GM21723 (cell line): ENCODE results near the gene FZD10.

Experiments used
- ATAC-seq: cut with Tn5 transposase; IDR thresholded peaks from one replicate; pipeline ENCODE4 v1.9.1; 2021; ENCODE audit warnings: mild to moderate bottlenecking, moderate library complexity; ENCODE audit not compliant: unreplicated experiment

The FZD10 gene

DNA sequence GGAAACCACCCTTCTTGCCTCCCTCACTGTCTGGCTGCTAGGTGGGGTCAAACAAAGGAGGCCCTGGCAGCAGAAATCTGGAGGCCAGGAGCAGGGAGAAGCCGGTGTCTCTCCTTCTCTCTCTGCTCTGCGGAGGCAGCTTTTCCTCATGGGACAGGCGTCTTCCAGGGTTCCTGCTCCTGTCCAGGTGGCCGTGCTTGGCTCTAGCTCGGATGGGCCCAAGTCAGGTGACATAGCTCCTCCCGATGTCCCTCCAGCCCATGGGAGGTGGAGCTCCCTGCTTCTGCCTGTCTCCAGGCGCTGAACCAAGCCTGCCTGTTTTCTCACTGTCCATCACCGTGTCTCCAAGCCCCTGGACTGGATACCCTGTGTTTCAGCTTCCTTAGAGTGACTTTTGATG, 30.5 kb upstream of the FZD10 start:
- no peak for ATAC-seq

DNA sequence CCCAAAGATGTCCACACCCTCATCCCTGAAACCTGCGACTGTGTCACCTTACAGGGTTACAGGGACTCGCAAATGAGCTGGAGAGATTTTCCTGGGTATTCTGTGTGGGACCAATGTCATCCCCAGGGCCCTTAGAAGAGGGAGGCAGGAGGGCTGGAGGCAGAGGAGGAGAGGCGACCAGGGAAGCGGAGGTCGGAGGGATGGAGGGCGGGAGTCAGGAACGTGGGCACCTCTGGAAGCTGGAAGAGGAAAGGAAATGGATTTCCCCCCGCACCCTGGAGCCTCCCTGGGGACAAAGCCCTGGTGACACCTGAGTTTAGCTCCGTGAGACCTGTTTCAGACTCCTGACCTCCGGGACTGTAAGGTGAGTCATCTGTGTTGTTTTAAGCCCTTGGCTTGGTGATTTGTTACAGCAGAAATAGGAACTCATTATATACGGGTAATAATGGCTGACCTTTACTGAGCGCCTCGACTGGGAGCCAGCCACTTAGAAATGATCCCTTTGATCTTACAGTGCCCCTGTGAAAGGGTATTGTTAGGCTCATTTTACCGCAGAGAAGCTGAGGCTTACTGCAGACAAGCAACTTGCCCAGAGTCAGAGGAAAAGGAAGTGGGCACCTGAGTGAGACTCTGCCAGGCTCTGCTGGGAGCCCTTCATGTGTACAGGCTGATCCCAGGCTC, 29.3 kb upstream of the FZD10 start:
- ATAC-seq: no peak

DNA sequence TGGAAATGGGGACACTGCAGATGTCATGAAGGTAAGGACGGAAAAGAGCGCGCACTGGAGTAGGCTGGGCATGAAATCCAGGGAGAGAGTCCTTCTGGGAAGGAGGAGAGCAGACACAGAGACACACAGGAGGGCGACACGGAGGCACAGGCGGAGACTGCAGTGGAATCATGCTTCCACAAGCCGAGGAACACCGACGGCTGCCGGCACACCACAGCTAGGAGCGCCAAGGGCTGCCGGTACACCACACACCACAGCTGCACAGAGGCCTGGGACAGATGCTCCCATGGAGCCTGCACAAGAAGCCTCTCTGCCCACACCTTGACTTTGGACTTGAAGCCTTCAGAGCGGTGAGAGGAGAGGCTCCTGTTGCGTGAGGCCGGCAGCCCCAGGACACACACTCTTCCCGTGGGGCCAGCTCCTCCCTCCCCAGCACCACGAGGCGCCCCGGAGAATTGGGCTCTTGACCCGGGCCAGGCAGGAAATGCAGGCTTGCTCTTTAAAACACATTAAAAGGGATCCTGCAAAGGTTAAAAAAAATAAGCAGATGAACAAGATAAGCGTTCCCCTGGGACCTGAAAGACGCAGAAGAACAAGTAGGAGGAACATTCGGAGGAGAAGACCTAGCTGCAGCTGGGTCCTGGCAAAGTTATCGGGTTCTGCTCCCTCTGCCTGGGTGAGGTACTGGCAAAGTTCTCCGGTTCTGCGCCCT, 28.3 kb upstream of the FZD10 start:
- ATAC-seq: no peak

DNA sequence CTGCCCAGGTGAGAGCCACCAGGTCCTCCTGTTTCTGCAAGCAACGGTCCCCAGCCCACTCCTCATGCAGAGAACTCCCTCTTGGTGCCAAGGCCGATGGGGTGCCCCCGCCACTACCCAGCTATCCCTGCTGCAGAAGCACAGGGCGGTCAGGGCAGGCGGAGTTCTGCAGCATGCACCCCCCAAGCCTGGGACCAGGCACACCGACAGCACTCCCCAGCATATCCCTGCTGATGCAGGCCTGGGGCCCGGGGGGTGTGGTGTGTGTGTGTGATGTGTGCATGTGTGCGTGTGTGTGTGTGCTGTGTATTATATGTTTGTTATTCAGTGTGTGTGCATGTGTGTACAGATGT, 27.7 kb upstream of the FZD10 start:
- no peak for ATAC-seq

DNA sequence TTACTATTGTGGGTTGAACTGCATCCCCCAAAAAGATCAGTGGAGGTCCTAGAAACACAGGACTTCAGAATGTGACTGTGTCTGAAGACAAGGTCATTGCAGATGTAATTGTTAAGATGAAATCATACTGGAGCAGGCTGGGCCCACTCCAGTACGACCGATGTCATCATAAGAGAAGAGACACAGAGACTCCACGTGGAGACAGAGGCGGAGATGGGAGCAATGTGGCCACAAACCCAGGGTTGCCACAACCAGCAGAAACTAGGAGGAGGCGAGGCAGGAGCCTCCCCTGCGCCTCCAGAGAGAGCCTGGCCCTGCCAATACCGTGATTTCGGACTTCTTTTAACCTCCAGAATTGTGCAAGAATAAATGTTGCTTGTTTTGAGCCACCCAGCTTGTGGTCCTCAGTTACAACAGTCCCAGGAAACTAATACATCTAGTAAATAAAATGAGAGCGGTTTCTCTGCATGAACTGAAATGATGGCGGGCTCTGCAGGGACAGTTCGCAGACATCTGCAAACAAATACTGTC, 25.7 kb upstream of the FZD10 start:
- ATAC-seq: no peak

DNA sequence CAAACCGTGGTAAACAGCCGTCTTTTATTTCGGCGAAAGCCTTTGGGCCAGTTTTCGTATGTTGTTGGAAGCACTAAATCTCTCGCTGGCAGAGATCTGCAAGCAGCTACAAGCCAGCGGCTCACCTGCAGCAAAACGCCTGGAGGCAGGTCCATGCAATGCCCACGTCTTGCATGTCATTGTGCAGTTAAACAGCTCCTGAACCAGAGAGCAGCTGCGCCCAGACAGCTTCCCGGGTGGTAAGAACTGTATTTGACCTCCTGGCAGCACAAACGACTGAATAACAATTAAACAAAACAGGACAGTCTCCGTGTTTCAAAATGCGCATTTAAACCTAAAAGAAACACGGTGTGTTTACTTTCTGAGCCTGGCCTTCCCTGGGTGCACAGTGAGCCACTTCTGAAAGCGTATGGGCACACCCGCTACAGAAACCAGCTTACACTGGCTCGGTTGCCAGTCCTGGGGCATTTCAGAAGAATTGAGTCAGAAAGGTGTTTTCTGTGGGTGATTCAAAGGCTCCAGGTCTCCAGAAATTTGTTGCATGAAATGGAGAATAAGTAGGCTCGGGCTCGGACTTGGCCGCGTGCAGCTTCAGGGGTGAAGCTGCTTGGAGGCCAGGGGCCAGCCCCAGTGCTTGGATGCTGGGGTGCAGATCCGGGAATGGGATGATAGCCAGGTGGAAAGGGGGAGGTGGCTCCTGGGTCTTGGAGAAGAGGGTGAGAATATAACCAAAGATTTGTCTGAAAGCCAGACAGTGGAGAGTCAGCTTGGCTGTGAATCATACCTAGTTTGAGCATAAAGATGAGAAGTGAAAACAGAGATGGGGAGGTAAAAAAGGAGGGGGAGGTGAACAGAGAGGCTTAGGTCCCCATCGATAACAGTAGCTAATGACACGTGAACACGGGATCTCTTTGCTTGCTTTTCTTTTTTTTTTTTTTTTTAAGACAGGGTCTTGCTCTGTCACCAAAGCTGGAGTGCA, 24.9 kb upstream of the FZD10 start:
- no peak for ATAC-seq

DNA sequence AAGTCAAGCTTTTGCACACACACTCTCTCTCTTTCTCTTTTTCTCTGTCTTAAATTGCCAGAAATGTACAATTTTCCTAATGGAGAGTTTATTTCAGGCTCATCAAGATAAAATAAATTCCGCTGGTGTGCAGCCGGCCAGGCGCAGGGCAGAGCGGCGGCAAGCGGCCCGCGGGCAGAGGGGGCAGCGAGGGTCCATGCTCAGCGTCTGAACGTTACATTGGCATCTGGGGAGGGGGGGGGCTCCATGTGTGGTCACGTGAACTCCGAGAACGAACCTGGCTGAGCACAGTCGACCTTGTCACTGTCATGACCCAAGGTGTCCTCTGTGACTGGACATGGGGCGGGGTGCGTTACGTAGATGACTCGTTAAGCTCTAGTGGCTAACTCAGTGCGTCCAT, 23.8 kb upstream of the FZD10 start:
- ATAC-seq: no peak

DNA sequence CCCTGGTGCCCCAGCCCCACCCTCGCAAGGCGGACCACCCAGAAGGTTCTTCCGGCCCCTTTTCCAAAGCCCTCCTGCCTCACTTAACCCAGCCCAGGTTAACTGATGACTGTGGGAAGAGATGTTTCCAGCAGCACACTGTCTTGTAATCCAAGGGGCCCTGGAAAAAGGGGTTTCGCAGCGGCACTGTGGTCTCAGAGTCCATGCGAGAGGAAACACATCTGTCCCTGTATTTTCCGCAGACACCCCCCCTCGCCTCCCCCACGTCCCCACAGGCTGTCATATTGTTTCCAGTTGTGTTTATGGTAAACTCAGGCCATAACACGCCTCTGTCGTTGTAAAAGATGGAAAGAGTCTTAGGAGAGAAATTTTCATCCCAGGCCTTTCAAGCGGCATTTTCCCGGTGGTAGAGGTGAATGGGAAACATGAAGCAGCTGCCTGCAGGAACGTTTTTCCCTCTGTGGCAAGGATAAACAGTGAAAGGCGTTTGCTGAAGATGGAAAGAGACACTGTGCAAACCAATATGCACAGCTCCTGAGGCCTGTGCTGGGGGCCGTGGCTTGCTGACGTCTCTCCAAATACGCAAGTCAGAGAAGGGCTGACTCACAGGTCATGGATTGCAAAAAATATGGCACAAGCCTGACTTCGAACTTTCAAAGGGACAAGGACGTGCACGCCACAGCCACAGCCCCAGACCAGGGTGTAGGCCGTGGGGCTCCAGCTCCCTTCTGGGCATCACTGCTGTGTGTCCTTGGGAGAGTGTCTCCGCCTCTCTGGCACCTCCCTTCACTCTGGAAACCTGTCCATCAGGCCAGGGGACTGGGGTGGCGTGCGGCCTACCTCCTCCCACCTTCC, 22.5 kb upstream of the FZD10 start:
- no peak for ATAC-seq

DNA sequence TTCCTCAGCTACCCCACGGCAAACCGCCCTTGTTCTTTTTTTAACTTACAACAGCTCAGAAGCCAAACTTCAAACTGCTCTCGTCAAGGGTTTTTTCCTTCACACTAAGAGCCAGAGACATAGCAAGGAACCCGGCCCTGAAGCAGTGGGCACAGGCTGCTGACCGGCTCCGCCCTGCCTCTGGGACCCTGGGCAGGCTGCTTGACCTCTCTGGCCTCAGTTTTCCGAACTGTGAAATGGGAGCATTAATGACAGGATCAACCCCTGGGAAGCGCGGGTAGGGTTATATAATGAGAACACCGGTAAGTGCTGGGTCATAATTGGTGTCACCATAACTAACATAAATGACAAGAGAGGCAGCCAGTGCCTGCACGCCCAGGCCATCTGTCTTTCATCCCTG, 21.2 kb upstream of the FZD10 start:
- no peak for ATAC-seq

DNA sequence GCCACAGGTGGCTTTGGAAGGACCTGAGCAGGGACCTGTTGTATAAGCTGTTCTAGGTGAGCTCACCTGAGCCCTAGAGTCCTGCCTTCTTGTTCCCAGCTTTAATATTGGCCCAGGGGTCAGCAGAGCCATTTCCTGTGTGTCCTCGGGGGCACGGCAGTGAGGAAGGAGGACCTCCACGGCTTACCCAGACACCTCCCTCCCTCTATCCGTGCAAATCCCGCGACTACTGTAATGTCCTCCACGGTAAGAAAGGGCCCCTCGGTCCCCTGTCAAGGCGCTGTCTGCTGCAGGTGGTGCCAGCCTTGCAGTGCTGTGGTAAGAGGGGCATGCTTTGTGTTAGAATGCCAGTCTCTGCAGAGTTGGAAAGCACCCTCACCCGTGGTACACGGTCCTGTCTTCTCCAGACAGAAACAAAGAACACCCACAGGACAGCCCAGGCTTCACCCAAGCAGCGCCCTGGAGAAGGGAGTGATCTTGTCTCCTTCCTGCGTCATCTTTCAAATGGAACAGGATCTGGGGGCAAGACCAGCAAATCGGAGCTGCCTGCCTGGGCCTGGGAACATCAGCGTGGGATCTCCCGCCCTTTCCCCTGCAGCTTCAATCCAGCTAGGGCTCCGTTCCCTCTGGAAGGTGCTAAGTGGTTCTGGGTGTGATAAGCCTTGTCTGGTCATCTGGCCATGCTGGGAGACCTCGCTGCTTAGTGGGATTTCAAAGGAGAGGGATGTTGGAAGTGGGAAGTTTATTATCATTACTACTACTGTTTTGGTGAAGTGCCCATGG, 20.2 kb upstream of the FZD10 start:
- no peak for ATAC-seq

DNA sequence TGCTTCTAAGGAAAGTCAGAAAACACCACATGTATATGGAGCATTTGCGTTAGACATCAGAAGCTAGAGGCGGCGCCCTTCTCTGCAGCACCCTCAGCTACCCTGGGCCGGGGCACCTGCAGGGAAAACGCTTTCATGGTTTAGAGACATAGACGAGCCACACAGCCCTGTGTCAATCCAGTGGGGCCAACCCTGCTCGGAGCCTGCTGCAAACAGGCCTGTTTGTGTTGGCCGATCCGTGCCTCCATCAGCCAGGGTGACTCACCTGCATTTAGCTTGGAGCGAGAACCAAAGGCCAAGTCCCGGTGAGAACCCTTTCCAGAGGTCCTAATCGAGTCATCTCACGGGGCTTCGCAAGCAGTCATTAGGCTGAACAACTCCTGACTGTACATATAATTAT, 19.5 kb upstream of the FZD10 start:
- ATAC-seq: no peak

DNA sequence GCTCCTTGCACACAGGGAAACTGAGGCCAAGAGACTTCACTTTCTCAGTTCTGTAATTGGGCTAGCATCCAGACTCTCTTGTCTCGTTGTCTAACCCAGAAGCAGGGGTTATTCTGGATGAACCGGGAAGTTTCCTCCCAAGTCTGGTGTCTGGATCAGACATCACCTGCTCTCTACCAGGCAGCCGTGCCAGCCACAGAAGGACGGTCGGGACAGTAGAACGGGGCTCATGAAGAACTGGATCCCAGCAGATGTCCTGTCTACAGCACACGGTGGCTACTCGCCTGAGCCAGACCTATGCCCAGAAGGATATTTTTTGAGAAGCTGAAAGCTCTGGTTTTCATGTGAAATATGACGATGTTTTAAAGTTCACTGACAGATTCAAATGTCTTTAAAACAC, 19.1 kb upstream of the FZD10 start:
- no peak for ATAC-seq

DNA sequence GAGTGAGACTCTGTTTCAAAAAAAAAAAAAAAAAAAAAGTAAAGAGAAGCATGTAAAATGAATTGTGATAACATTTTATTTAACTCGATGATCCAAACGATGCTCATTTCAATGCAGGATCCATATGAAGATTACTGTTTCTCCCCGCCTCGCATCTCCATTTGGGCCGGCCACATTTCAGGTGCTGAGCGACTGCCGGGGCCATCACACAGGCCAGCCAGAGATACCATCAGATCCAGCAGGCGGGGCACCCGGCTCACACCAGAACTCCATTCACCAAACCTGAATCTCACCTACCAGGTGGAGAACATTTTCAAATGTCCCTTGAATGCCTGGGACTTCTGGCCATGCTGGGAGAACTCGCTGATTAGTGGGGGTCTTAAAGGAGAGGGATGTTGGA, 18.0 kb upstream of the FZD10 start:
- no peak for ATAC-seq

DNA sequence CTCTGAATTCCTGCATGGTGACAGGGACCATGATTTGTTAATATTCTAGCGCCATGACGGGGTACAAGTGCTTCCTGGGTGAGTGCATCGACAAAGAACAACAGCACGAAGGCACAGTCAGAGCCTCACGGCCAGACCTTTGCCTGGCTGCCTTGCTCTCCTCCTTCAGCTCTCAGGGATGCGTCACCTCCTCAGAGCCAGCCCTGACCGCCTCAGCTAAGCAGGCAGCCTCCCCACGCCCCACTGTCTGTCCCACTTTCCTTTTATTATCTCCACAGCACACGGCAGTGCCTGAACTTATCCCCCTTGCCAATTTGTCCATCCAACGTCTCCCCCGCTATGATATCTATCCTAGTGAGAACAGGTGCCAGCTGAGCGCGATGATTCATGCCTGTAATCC, 16.5 kb upstream of the FZD10 start:
- ATAC-seq: no peak

DNA sequence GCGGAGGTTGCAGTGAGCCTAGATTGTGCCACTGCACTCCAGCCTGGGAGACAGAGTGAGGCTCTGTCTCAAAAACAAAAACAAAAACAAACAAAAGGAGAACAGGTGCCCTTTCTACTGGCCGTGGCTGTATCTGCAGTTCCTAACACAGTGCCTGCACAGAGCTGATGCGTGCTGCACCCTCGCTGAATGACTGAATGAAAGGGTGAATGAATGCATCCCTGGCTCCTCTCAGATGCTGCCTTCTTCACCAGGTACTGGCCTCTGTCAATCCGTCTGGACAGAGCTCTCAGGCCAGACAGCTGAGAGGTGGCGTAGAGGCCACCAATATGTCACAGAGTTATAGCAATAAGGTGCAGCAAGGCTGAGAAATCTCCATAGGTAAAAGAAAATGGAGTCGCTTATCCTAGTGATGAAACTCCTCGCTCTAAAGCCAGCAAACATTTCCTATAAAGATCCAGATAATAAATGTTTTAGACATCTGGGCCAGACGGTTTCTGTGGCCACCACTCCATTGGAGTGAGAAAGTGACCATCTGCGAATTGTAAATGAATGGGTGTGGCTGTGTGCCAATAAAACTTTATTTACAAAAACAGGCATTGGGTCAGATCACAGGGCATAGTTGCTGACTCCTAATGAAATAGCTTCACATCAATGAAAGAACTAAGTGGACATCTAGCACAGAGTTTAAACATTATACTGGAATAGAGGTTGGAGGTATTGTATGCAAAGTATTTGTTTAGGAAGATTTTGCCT, 15.9 kb upstream of the FZD10 start:
- no peak for ATAC-seq

DNA sequence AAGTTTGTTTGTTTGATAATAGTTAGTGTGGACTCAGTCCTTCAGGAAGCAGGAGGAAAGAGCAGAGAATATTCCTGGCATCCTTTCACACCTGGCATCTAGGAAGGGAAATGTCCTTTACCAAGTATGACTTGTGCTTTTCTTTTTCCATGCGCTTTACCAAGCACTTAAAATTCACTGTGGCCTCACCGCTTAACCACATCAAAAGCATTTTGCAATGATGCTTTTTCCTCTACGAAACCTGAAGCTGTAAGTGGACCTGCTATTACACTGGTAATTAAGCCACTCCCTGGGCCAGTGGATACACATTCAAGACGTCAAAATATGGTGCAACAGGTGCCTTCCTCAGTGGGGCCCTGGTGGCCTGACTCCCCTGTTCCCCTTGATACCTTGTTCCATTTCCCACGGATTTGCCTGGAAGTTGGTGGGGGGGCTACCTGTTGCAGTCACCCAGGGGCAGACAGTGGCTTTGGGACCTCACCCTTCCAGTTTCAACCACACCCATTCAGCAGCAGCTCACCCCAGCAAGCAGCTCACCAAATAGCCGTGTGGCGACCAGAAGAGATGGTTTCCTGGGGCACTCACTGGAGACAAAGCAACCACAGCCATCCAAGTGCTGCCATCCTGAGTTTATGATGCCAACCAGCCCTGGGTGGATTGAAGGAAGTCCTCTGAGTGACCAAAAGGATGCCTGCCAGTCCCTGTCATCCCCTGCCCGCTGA, 14.2 kb upstream of the FZD10 start:
- ATAC-seq: no peak

DNA sequence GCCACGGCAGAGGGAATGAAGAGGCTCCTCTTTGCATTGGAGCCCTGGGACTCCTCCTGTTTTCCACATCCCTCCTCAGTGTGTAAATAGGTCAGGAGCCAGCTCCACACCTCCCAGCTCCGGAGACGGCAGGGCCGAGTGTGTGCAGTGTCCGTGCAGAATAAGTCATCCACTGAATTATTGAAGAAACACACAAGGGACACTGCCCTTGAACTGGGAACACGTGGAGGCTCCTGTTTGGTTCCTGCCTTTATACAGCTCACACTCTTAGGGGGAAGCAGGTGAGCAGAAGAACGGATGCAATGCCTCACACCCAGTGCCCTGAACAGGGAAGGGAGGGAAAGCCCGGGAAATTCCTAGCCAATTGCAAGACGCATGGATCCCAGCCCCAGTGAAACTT, 10.4 kb upstream of the FZD10 start:
- no peak for ATAC-seq

DNA sequence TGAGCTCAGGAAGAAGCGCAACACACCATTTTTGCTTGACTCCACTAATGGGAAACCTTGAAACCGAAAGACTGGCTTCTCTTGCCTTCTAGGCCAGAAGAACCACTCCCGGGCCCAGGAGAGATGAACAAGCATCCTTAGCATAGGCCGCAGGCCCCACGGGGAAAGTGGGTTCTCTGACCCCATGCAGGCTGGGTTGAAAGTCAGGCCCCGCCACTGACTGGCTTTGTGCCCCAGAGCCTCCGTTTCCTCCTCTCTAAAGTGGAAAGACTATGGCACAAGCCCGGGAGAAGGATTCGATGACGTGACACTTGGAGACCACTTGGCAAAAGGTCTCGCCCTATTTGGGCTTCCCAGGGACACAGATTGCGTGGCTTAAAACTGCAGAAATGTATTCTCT, 9.9 kb upstream of the FZD10 start:
- no peak for ATAC-seq
